HepG2 (cell line): ENCODE measurements around the gene UBAC1. TPM values are rescaled to one million over a fixed set of nuclear protein-coding genes. Genes with fewer than 3 reads are reported as not detected.

ENCODE experiments used
- ATAC-seq: fragments of 200-7000 bp; cut with Tn5 transposase; 3 replicates; pipeline ENCODE4 v1.9.1; 2020; ENCODE audit warnings: mild to moderate bottlenecking, moderate library complexity
- BruUV-seq: library from RNA; stranded (reverse); fragments of 400-500 nt; replicated peaks from 2 replicates; lab custom pipeline; 2021; lab: Mats Ljungman, UMichigan
- CTCF ChIA-PET: fragments of 300-600 bp; formaldehyde crosslinking; extraction: SDS; loops from one replicate; lab custom pipeline; 2021; ENCODE audit warnings: low total read pairs, inconsistent platforms, low intra/inter-chr PET ratio; lab: Yijun Ruan, JAX
- POLR2A ChIA-PET: fragments of 350-600 bp; sonication (Branson Sonifier 250); formaldehyde crosslinking; loops from one replicate; lab custom pipeline; 2020; ENCODE audit warnings: antibody characterized with exemption, inconsistent platforms; lab: Yijun Ruan, JAX
- DNase-seq: peaks from one replicate; pipeline ENCODE4 v3.0.0-alpha.2; 2015; ENCODE audit warnings: low spot score
- FAIRE-seq: peaks from 3 replicates; lab custom pipeline; 2011; peaks lifted over from hg19 to GRCh38; lab: Jason Lieb, UNC
- H2AFZ ChIP-seq: one replicate; pipeline ENCODE4 v1.6.1; 2011; ENCODE audit warnings: low read length, inconsistent platforms
- H3K27ac ChIP-seq: fragments of 300-600 bp; 3 replicates; pipeline ENCODE4 v1.8.0; 2011; ENCODE audit warnings: mixed run types, mild to moderate bottlenecking, mixed read lengths, low read length, inconsistent platforms; ENCODE audit not compliant: insufficient read depth; ENCODE audit errors: extremely low read length
- H3K27me3 ChIP-seq, 2 experiments: fragments of 200-600 bp in 1 of 2; 2 replicates in 1 of 2; 3 replicates in 1 of 2; pipeline versions ENCODE4 v1.6.0 to v1.8.0; 2011; ENCODE audit warnings: low read length in 2 of 2, mild to moderate bottlenecking in 2 of 2, moderate library complexity in 2 of 2, inconsistent platforms in 1 of 2; ENCODE audit not compliant: insufficient read depth in 2 of 2, control insufficient read depth in 1 of 2
- H3K36me3 ChIP-seq, 2 experiments: fragments of 200-600 bp in 1 of 2; replicated peaks in 1 of 2; 2 replicates in 1 of 2; 3 replicates in 1 of 2; pipeline versions ENCODE4 v1.5.1 to v1.8.0; 2011; ENCODE audit warnings: low read length in 2 of 2, inconsistent platforms in 1 of 2; ENCODE audit not compliant: insufficient read depth in 2 of 2, control insufficient read depth in 1 of 2
- H3K4me1 ChIP-seq: 2 replicates; pipeline ENCODE4 v1.5.1; 2012; ENCODE audit warnings: low read length, inconsistent platforms; ENCODE audit not compliant: insufficient read depth
- H3K4me2 ChIP-seq: 2 replicates; pipeline ENCODE4 v1.6.0; 2011; ENCODE audit warnings: low read depth, low read length, inconsistent platforms
- H3K4me3 ChIP-seq, 3 experiments: fragments of 200-600 bp in 1 of 3; sonication (generic), shearing (Covaris generic) in 1 of 3; replicated peaks in 1 of 3; 2 replicates each; pipeline ENCODE4 v1.5.1; 2011 to 2016; ENCODE audit warnings: low read length in 3 of 3, inconsistent platforms in 2 of 3, low read depth in 2 of 3, mild to moderate bottlenecking in 2 of 3, control low read depth in 1 of 3, mixed read lengths in 1 of 3; ENCODE audit not compliant: insufficient read depth in 1 of 3
- H3K79me2 ChIP-seq: one replicate; pipeline ENCODE4 v1.6.1; 2011; ENCODE audit warnings: low read length, inconsistent platforms; ENCODE audit not compliant: insufficient read depth
- H3K9ac ChIP-seq: 2 replicates; pipeline ENCODE4 v1.6.0; 2011; ENCODE audit warnings: mild to moderate bottlenecking, low read depth, low read length, inconsistent platforms; ENCODE audit not compliant: insufficient read depth
- H3K9me3 ChIP-seq: 2 replicates; pipeline ENCODE4 v1.5.1; 2012; ENCODE audit warnings: mild to moderate bottlenecking, low read length
- H4K20me1 ChIP-seq: 2 replicates; pipeline ENCODE4 v1.6.0; 2011; ENCODE audit warnings: inconsistent platforms, mild to moderate bottlenecking, low read length, moderate library complexity; ENCODE audit not compliant: insufficient read depth
- FOSL2 ChIP-seq: sonication (generic); formaldehyde crosslinking; IDR thresholded peaks from 2 replicates; pipeline ENCODE4 v1.4.0; 2020; ENCODE audit warnings: missing genetic modification reagents
- PAWR ChIP-seq: sonication (generic); formaldehyde crosslinking; IDR thresholded peaks from 2 replicates; pipeline ENCODE4 v1.4.0; 2020; ENCODE audit warnings: missing genetic modification reagents, mild to moderate bottlenecking, borderline replicate concordance
- RAD21 ChIP-seq: fragments of 450-650 bp; formaldehyde crosslinking; IDR thresholded peaks from 2 replicates; pipeline ENCODE4 v1.5.0; 2020; ENCODE audit warnings: mild to moderate bottlenecking
- ZBTB21 ChIP-seq: sonication (generic); formaldehyde crosslinking; IDR thresholded peaks from 2 replicates; pipeline ENCODE4 v1.4.0; 2020; ENCODE audit warnings: missing genetic modification reagents
- ZFP36 ChIP-seq: fragments of 150-350 bp; IDR thresholded peaks from 2 replicates; pipeline ENCODE4 v1.6.1; 2018; ENCODE audit warnings: borderline replicate concordance, low read length, low read depth; ENCODE audit not compliant: partially characterized antibody
- ZNF121 ChIP-seq: sonication (generic); formaldehyde crosslinking; IDR thresholded peaks from 2 replicates; pipeline ENCODE4 v1.5.0; 2020; ENCODE audit warnings: mild to moderate bottlenecking, missing genetic modification reagents
- ZNF207 ChIP-seq: fragments of 450-650 bp; IDR thresholded peaks from 2 replicates; pipeline ENCODE4 v1.6.1; 2016; ENCODE audit warnings: antibody characterized with exemption, borderline replicate concordance
- WGBS: methylation state at CpG from one replicate; pipeline ENCODE4 v1.1.6; 2017; ENCODE audit warnings: low lambda C conversion rate; 5-methylcytosine and 5-hydroxymethylcytosine counted together
- in situ Hi-C: cut with HindIII; loops from 2 replicates; pipeline ENCODE4 v1.10.0; 2017; ENCODE audit warnings: low pct_unique_long_range_greater_than_20kb; ENCODE audit not compliant: extremely low pct_ligation_motif_present
- intact Hi-C: fragments of 100-400 bp; cut with micrococcal nuclease; formaldehyde crosslinking; loops from one replicate; pipeline ENCODE4 v1.10.0; 2022; ENCODE audit not compliant: unreplicated experiment
- polyA plus RNA-seq, 8 experiments: library from polyadenylated mRNA; depleted of rRNA in 3 of 8; stranded (reverse) in 7 of 8; unstranded in 1 of 8; fragments of >200 nt; fragmentation: Illumina TruSeq in 4 of 8; extraction: Trizol in 4 of 8; gene quantifications; 2 replicates each; pipeline versions ENCODE4 v1.2.1 to v1.2.3, GENCODE V29; 2011 to 2016; ENCODE audit warnings: low read depth in 4 of 8, missing spikeins in 1 of 8, mixed read lengths in 1 of 8; ENCODE audit not compliant: insufficient read depth in 1 of 8
- total RNA-seq, 5 experiments: library from RNA; depleted of rRNA; stranded (reverse); fragments of >200 nt; fragmentation: Illumina TruSeq; extraction: Trizol; gene quantifications; 2 replicates each; pipeline ENCODE4 v1.2.3, GENCODE V29; 2016; ENCODE audit warnings: low read depth in 1 of 5
- TF ChIP-seq, protein P1 (sequence below), 2 experiments: sonication (generic) in 1 of 2; formaldehyde crosslinking in 1 of 2; IDR thresholded peaks; 2 replicates each; pipeline versions ENCODE4 v1.4.0 to v1.6.1; 2018 to 2020; ENCODE audit warnings: missing genetic modification reagents in 2 of 2, borderline replicate concordance in 1 of 2, low read depth in 1 of 2, mild to moderate bottlenecking in 1 of 2, missing biosample characterization in 1 of 2

The UBAC1 gene
- total and polyA plus RNA-seq, 2 of the 13 experiments (the other 11 are each of a cell fraction or from before 2014, with no cell fraction given): 32.2 to 34.1 TPM

DNA sequence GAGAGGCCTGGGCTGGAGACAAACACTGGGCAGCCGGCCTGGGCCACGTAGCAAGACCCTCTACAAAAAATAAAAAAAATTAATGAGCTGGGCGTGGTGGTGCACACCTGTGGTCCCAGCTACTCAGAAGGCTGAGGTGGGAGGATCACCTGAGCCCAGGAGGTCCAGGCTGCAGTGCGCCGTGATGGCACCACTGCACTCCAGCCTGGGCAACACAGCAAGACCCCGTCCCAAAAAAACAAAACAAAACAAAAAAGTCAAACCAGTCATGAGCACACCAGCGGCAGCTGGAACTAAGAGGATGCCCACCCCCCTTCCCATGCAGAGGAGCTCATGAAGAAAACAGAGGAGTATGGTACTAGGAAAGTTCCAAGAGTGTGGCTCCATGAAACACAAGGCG is 2.2 kb upstream of the UBAC1 start:
- CTCF ChIA-PET: no interaction called here
- ATAC-seq (no peak), DNase-seq (no peak), FAIRE-seq (no peak)
- H3K4me3 ChIP-seq: no peak overlapping the region
- H3K79me2 ChIP-seq: peaks cover 24% of the 10 kb centered on the region
- no TSS peak for BruUV-seq
- POLR2A ChIA-PET: no interaction called here
- 0 out of 5 replicates have a peak, but pooled peaks cover 0 to 2% of the 10 kb centered on the region in 2 experiments for H3K36me3 ChIP-seq
- 62% methylated on average over 8 of the region's 8 CpGs for WGBS
- intact Hi-C loops: no loop called here
- no peak overlapping the region for H3K4me2 ChIP-seq
- H3K4me1 ChIP-seq: peaks cover 34% of the 10 kb centered on the region
- no peaks in the 10 kb centered on the region for H3K9me3 ChIP-seq
- peaks cover 6% of the 10 kb centered on the region for H4K20me1 ChIP-seq
- no peak overlapping the region for H3K27ac ChIP-seq
- H2AFZ ChIP-seq: no peak overlapping the region
- TF ChIP-seq ZFP36 (no peak), ZNF121 (CRISPR knock-in tag) (peak; percentile 68)
- TF ChIP-seq, all 625 proteins: peak for 1
- Histone ChIP-seq H3K9ac (no peak overlapping the region), H3K27me3 (peaks cover 7 to 26% of the 10 kb centered on the region in 2 experiments; a peak in 3 of 5 replicates)
- in situ Hi-C loops: loop anchor here (10.0 kb wide), 1 partner anchor 141 kb away; no protein-coding TSS in a partner anchor

DNA sequence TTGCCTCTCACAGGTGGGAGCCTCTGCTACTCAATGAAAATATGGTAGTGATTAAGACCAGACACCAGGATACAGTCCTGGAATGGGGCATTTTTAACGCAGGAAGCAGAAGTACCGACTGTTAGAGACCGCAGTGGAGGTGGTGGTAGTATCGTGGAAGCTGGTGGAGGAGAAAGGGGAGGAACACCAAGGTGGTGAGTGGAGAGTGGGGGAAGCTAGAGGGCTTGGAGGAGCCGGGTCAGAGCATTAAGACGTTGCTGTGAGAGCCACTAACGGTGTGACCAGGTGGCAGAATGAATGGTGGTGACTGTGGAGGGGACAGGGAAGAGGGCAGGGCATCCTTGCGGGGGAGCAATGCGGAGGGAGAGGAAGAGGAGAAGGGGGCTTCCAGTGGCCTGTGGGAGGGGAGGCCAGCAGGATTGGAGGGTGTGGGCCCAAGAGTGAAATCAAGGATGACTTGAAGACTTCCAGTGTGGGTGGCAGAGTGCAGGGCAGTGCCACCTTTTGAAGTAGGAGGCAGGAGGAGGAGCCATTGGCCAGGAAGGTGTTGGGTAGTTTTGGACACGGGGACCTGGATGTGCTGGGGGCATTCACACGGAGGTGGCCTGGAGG is 1.6 kb upstream of the UBAC1 start:
- Histone ChIP-seq H3K27me3 (peaks cover 7 to 25% of the 10 kb centered on the region in 2 experiments; a peak in 3 of 5 replicates), H3K9ac (no peak overlapping the region), H3K4me3 (no peak overlapping the region), H4K20me1 (peaks cover 3% of the 10 kb centered on the region), H2AFZ (no peak overlapping the region), H3K36me3 (0 out of 5 replicates have a peak, but pooled peaks cover 0 to 2% of the 10 kb centered on the region in 2 experiments), H3K4me1 (peaks cover 34% of the 10 kb centered on the region), H3K9me3 (no peaks in the 10 kb centered on the region), H3K79me2 (peaks cover 26% of the 10 kb centered on the region), H3K27ac (no peak overlapping the region), H3K4me2 (peak overlapping the region; percentile 97)
- ChIA-PET CTCF (no interaction called here), POLR2A (no interaction called here)
- TF ChIP-seq FOSL2 (CRISPR knock-in tag) (no peak), RAD21 (CRISPR knock-in tag) (no peak), ZBTB21 (CRISPR knock-in tag) (no peak), PAWR (CRISPR knock-in tag) (no peak), ZNF207 (no peak)
- TF ChIP-seq, protein P1, sequence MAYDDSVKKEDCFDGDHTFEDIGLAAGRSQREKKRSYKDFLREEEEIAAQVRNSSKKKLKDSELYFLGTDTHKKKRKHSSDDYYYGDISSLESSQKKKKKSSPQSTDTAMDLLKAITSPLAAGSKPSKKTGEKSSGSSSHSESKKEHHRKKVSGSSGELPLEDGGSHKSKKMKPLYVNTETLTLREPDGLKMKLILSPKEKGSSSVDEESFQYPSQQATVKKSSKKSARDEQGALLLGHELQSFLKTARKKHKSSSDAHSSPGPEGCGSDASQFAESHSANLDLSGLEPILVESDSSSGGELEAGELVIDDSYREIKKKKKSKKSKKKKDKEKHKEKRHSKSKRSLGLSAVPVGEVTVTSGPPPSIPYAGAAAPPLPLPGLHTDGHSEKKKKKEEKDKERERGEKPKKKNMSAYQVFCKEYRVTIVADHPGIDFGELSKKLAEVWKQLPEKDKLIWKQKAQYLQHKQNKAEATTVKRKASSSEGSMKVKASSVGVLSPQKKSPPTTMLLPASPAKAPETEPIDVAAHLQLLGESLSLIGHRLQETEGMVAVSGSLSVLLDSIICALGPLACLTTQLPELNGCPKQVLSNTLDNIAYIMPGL (CRISPR knock-in tag; IDR thresholded peaks at IDR 0.05; ENCODE audit: borderline replicate concordance in 1 of 2, low read depth in 1 of 2): no peak
- ATAC-seq: no peak
- no TSS peak for BruUV-seq
- intact Hi-C loops (no loop called here), in situ Hi-C loops (loop anchor here (10.0 kb wide), 1 partner anchor 142 kb away; no protein-coding TSS in a partner anchor)
- 20% methylated on average over 11 of the region's 11 CpGs for WGBS
- no peak for FAIRE-seq
- no peak for DNase-seq
